Loucy (cell line): ENCODE measurements around the gene AFF2.
A peak's percentile ranks its signal among the peaks of the same experiment; 100 is the strongest.

Experiments
- H2AFZ ChIP-seq: fragments of 200-600 bp; sonication (generic); 2 replicates; pipeline ENCODE4 v1.6.0; 2016; ENCODE audit warnings: antibody characterized with exemption, mild to moderate bottlenecking, low read length, moderate library complexity
- H3F3A ChIP-seq: fragments of 200-600 bp; 2 replicates; pipeline ENCODE4 v1.6.0; 2016; ENCODE audit warnings: antibody characterized with exemption, low read depth, mild to moderate bottlenecking
- H3K27me3 ChIP-seq: fragments of 200-600 bp; sonication (generic); 2 replicates; pipeline ENCODE4 v1.6.1; 2014; ENCODE audit warnings: low read length, mild to moderate bottlenecking; ENCODE audit not compliant: insufficient read depth, poor library complexity, severe bottlenecking
- H3K36me3 ChIP-seq: fragments of 200-600 bp; sonication (generic); 2 replicates; pipeline ENCODE4 v1.6.1; 2016; ENCODE audit warnings: low read length; ENCODE audit not compliant: insufficient read depth
- H3K4me1 ChIP-seq: fragments of 200-600 bp; sonication (generic); 2 replicates; pipeline ENCODE4 v1.5.1; 2014; ENCODE audit warnings: low read length, mild to moderate bottlenecking; ENCODE audit not compliant: insufficient read depth, poor library complexity, severe bottlenecking
- H3K4me2 ChIP-seq: fragments of 200-600 bp; sonication (generic); 2 replicates; pipeline ENCODE4 v1.6.0; 2014; ENCODE audit warnings: antibody characterized with exemption, low read length, low read depth, mild to moderate bottlenecking; ENCODE audit not compliant: poor library complexity, severe bottlenecking
- H3K4me3 ChIP-seq: fragments of 200-600 bp; sonication (generic); 2 replicates; pipeline ENCODE4 v1.5.1; 2014; ENCODE audit warnings: low read length, mild to moderate bottlenecking, mixed read lengths; ENCODE audit not compliant: poor library complexity, severe bottlenecking
- H3K79me2 ChIP-seq: fragments of 200-600 bp; sonication (generic); 2 replicates; pipeline ENCODE4 v1.6.1; 2014; ENCODE audit warnings: low read length; ENCODE audit not compliant: insufficient read depth
- H3K9ac ChIP-seq: fragments of 200-600 bp; sonication (generic); 2 replicates; pipeline ENCODE4 v1.6.0; 2014; ENCODE audit warnings: mild to moderate bottlenecking, low read depth, low read length, moderate library complexity; ENCODE audit not compliant: poor library complexity, severe bottlenecking
- H3K9me2 ChIP-seq: fragments of 200-600 bp; sonication (generic); replicated peaks from 2 replicates; pipeline ENCODE4 v1.6.1; 2016; ENCODE audit warnings: low read depth, low read length, mixed read lengths
- H3K9me3 ChIP-seq: fragments of 200-600 bp; sonication (generic); 2 replicates; pipeline ENCODE4 v1.6.1; 2014; ENCODE audit warnings: mild to moderate bottlenecking, antibody characterized with exemption, low read length, low read depth; ENCODE audit not compliant: insufficient read depth
- H4K20me1 ChIP-seq: fragments of 200-600 bp; sonication (generic); 2 replicates; pipeline ENCODE4 v1.6.0; 2014; ENCODE audit warnings: antibody characterized with exemption, low read length, mild to moderate bottlenecking; ENCODE audit not compliant: insufficient read depth, poor library complexity, severe bottlenecking
- CTCF ChIP-seq: fragments of 200-600 bp; sonication (generic); conservative IDR thresholded peaks from 2 replicates; pipeline ENCODE4 v1.5.1; 2014; ENCODE audit warnings: mild to moderate bottlenecking, antibody characterized with exemption, low read length
- EZH2phosphoT487 ChIP-seq: fragments of 200-600 bp; IDR thresholded peaks from 2 replicates; pipeline ENCODE4 v1.6.1; 2018; ENCODE audit warnings: antibody characterized with exemption, mild to moderate bottlenecking, moderate library complexity, borderline replicate concordance

Gene AFF2

DNA sequence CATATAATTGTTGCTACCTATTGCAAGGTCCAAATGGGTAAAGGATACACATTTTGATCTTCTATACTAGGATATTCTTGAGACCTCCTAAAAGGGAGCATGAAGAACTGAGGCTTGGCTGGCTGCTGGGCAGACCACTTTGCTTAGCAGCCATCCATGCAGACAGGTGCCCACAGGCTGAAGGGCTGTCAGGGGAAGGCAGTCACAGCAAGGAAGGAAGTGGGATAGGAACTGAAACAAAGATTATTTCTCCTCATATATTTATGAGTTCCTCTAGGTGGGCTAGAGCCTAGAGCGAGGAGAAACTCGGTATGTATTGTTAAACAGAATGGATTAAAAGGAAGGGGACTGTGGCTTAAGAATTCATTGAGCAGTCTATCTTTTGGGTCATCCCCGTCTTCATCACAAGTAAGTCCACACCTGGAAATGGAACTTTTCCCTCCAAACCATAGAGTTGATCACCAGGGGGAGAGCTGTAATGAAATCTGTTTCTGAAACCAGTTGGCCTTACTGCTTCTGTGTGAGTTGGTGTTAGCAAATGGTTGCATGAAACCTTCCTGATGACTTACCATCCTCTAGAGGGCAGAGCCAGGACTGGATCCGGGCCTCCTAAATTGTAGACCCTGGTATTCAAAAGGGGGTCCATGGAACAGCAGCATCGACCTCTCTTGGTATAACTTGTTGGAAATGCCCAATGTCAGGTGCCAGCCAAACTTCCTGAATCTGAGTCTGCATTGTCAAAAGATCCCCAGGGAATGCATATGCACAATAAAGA is 42.3 kb downstream of the AFF2 start:
- Histone ChIP-seq H3K4me1 (peaks cover 55% of the 10 kb centered on the region), H3K36me3 (peaks cover 12% of the 10 kb centered on the region; the same call in 1 of the 2 replicates), H3K27me3 (no peaks in the 10 kb centered on the region), H3F3A (0 out of 2 replicates have a peak, but pooled peaks cover 3% of the 10 kb centered on the region), H3K79me2 (peaks cover 90% of the 10 kb centered on the region), H3K9me2 (no peaks in the 10 kb centered on the region), H3K9ac (peak overlapping the region; percentile 59), H3K4me3 (peak overlapping the region; percentile 59), H2AFZ (no peak overlapping the region), H3K4me2 (peak overlapping the region; percentile 80), H4K20me1 (peaks cover 44% of the 10 kb centered on the region), H3K9me3 (no peaks in the 10 kb centered on the region)
- TF ChIP-seq EZH2phosphoT487: no peak
- peak; percentile 50 for TF ChIP-seq CTCF

DNA sequence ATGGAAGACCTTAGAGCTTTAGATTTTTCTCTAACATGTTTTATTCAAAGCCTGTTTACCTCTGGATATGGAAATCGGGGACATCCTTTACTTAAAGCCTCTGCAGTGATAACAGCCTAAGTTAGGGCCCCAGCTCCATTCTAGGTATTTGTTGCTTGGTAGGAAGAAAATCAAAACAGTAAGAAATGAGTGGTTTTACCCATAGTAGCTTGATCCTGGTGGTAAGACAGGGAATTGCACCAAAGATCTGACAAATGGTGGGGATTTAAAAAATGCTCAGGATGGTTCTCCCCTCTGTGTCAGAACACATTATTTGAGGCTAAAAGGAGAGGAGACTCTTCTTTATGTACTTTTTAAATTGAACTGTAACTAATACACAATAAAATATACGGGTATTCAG is 52.4 kb downstream of the AFF2 start:
- Histone ChIP-seq H3F3A (no peaks in the 10 kb centered on the region), H3K9me2 (no peaks in the 10 kb centered on the region), H3K4me1 (peaks cover 24% of the 10 kb centered on the region), H2AFZ (no peak overlapping the region), H3K4me3 (no peak overlapping the region), H3K27me3 (no peaks in the 10 kb centered on the region), H3K9ac (no peak overlapping the region), H3K36me3 (no peaks in the 10 kb centered on the region), H3K79me2 (peaks cover 92% of the 10 kb centered on the region), H3K9me3 (no peaks in the 10 kb centered on the region), H3K4me2 (no peak overlapping the region), H4K20me1 (peaks cover 44% of the 10 kb centered on the region)
- TF ChIP-seq EZH2phosphoT487 (no peak), CTCF (peak; percentile 46)

DNA sequence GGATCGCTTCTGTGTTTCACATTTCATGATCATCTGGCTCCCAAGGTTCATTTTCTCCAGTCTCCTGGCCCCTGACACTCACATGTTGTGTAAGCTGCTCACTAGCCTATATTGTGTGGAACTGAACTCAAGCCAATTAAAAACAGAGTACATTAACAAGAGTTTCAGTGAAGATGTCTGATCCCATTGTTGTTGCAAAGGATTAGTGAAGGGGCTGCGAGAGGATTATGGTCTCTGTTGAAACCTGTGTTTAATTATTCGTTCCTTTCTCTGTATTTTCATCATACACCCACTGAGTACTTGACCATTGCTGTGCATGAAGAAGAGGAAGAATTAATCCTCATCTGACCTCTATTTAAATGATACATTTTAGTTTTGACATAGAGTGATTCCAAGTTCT is 54.7 kb downstream of the AFF2 start:
- no peaks in the 10 kb centered on the region for H3F3A ChIP-seq
- TF ChIP-seq EZH2phosphoT487 (no peak), CTCF (no peak)
- H2AFZ ChIP-seq: no peak overlapping the region
- H3K36me3 ChIP-seq: no peaks in the 10 kb centered on the region
- H3K79me2 ChIP-seq: peaks cover 91% of the 10 kb centered on the region
- no peaks in the 10 kb centered on the region for H3K9me3 ChIP-seq
- H3K4me1 ChIP-seq: peaks cover 24% of the 10 kb centered on the region
- no peaks in the 10 kb centered on the region for H3K27me3 ChIP-seq
- H3K4me3 ChIP-seq: no peak overlapping the region
- H3K4me2 ChIP-seq: no peak overlapping the region
- no peaks in the 10 kb centered on the region for H3K9me2 ChIP-seq
- H3K9ac ChIP-seq: no peak overlapping the region
- H4K20me1 ChIP-seq: peaks cover 38% of the 10 kb centered on the region
